WERI-Rb-1 (cell line): ENCODE measurements around the gene UBE2D3.

Experiments
- DNase-seq: peaks from one replicate; pipeline ENCODE4 v3.0.0-alpha.2; 2020
- H3K27ac ChIP-seq: fragments of 250-450 bp; sonication (Bioruptor Pico); 2 replicates; pipeline ENCODE4 v1.5.1; 2020; ENCODE audit warnings: mild to moderate bottlenecking, moderate library complexity
- H3K27me3 ChIP-seq: fragments of 250-450 bp; sonication (Bioruptor Pico); 2 replicates; pipeline ENCODE4 v1.5.1; 2021; ENCODE audit warnings: mild to moderate bottlenecking, low read depth, moderate library complexity; ENCODE audit not compliant: insufficient read depth, severe bottlenecking
- H3K36me3 ChIP-seq: fragments of 250-450 bp; sonication (Bioruptor Pico); 2 replicates; pipeline ENCODE4 v1.5.1; 2020; ENCODE audit warnings: mild to moderate bottlenecking, moderate library complexity
- H3K4me3 ChIP-seq: 2 replicates; pipeline ENCODE4 v1.5.1; 2011; ENCODE audit warnings: low read depth, mild to moderate bottlenecking, control low read depth, low read length
- H3K9me3 ChIP-seq: fragments of 250-450 bp; sonication (Bioruptor Pico); 2 replicates; pipeline ENCODE4 v1.5.1; 2021; ENCODE audit warnings: mild to moderate bottlenecking, moderate library complexity; ENCODE audit not compliant: severe bottlenecking
- TF ChIP-seq, protein P1 (sequence below): IDR thresholded peaks from 2 replicates; pipeline ENCODE4 v1.5.1; 2011; ENCODE audit warnings: low read depth, mild to moderate bottlenecking, control low read depth, inconsistent platforms, low read length

The UBE2D3 gene

DNA sequence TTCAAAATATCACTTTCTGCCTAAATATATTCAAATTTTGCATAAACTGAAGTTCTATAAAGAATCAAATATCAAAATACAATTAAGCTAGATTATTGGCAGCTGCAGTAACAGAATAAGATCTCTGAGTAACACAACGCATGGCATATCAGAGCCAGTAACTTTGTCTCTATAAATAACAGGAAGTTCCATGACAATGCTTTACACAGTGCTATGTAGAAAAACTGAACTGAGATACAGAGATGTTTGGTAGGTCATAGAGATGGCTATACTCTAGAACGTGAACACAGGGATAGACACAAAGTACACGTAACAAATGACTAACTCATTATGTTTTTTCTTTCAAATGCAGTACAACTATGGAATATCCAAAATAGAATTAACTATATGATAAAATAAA lies 18.2 kb downstream of the UBE2D3 start:
- H3K36me3 ChIP-seq: peaks cover 75% of the 10 kb centered on the region
- DNase-seq: no peak

DNA sequence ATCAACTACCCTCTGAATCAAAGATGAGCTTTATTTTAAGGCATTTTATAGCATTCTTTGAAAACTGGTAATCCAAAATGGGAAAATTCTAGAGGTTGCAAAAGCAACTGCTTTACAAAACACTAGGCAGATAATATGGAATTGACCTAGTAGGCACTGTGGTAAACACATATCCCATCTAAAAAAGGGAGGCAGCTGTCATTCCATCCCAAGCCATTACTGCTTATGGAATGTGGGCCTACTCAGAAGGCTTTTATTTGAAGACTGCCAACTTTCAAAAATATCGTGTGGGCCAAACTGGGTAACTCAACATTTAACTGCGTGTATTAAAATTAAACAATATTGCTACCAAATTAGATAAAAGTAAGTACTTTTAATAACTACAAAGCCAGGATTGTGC lies 19.3 kb downstream of the UBE2D3 start:
- no peaks in the 10 kb centered on the region for H3K27me3 ChIP-seq
- TF ChIP-seq, protein P1, sequence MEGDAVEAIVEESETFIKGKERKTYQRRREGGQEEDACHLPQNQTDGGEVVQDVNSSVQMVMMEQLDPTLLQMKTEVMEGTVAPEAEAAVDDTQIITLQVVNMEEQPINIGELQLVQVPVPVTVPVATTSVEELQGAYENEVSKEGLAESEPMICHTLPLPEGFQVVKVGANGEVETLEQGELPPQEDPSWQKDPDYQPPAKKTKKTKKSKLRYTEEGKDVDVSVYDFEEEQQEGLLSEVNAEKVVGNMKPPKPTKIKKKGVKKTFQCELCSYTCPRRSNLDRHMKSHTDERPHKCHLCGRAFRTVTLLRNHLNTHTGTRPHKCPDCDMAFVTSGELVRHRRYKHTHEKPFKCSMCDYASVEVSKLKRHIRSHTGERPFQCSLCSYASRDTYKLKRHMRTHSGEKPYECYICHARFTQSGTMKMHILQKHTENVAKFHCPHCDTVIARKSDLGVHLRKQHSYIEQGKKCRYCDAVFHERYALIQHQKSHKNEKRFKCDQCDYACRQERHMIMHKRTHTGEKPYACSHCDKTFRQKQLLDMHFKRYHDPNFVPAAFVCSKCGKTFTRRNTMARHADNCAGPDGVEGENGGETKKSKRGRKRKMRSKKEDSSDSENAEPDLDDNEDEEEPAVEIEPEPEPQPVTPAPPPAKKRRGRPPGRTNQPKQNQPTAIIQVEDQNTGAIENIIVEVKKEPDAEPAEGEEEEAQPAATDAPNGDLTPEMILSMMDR: no peak
- no peak for DNase-seq
- no peak overlapping the region for H3K27ac ChIP-seq
- no peaks in the 10 kb centered on the region for H3K9me3 ChIP-seq
- H3K36me3 ChIP-seq: peaks cover 76% of the 10 kb centered on the region
- H3K4me3 ChIP-seq: no peak overlapping the region

More for the DNA sequence above, 18.2 kb downstream of the UBE2D3 start:
- no peaks in the 10 kb centered on the region for H3K9me3 ChIP-seq
- no peak overlapping the region for H3K27ac ChIP-seq
- TF ChIP-seq, protein P1: no peak
- no peak overlapping the region for H3K4me3 ChIP-seq
- H3K27me3 ChIP-seq: no peaks in the 10 kb centered on the region

GRCh38 chr4:102807345-102807744 lies 20.0 kb downstream of the UBE2D3 start:
- no peaks in the 10 kb centered on the region for H3K9me3 ChIP-seq
- no peak overlapping the region for H3K4me3 ChIP-seq
- H3K27me3 ChIP-seq: no peaks in the 10 kb centered on the region
- no peak overlapping the region for H3K27ac ChIP-seq
- no peak for DNase-seq
- TF ChIP-seq, protein P1: no peak
- peaks cover 83% of the 10 kb centered on the region for H3K36me3 ChIP-seq

GRCh38 chr4:102799816-102800215 lies 27.5 kb downstream of the UBE2D3 start:
- Histone ChIP-seq H3K9me3 (no peaks in the 10 kb centered on the region), H3K36me3 (peaks cover 86% of the 10 kb centered on the region), H3K27ac (no peak overlapping the region), H3K27me3 (no peaks in the 10 kb centered on the region), H3K4me3 (no peak overlapping the region)
- no peak for DNase-seq
- TF ChIP-seq, protein P1: no peak

GRCh38 chr4:102794999-102795398 lies 32.4 kb downstream of the UBE2D3 start:
- Histone ChIP-seq H3K36me3 (peaks cover 67% of the 10 kb centered on the region), H3K27ac (no peak overlapping the region), H3K4me3 (no peak overlapping the region), H3K9me3 (no peaks in the 10 kb centered on the region), H3K27me3 (no peaks in the 10 kb centered on the region)
- TF ChIP-seq, protein P1: no peak
- DNase-seq: no peak

DNA sequence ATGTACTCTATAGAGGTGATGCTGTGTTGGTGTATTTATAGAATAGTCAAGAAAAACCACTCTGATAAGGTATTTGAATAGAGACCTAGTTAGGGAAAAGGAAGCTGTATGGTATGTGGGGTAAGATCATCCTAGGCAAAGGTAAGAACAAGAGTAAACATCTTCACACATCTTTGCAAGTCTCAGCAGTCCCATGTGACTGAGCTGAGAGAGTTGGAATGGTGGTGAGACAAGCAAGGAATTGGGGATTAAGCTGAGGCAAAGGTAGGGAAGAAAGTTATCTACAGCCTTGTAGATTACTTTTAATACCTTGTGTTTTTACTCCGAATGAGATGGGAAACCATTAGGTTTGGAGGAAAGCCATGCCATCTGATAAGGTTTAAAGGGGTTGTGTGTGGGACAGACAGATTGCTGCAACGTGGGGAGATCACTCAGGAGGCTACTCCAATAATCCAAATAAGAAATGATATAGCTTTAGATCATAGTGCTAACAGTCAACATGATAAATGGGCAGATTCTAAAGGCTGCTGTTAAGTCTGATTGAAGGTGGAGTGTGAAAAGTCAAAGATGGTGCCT lies 34.9 kb downstream of the UBE2D3 start:
- Histone ChIP-seq H3K27ac (no peak overlapping the region), H3K36me3 (peaks cover 42% of the 10 kb centered on the region), H3K27me3 (no peaks in the 10 kb centered on the region), H3K4me3 (no peak overlapping the region), H3K9me3 (no peaks in the 10 kb centered on the region)
- DNase-seq: no peak
- TF ChIP-seq, protein P1: no peak
